SK-N-SH treated with all-trans-retinoic acid at 6 μM for 48 hours (cell line): ENCODE data around the gene ZDHHC15.

Source experiments
- BACH2 ChIP-seq: fragments of 250-450 bp; sonication (Bioruptor Pico); IDR thresholded peaks from 2 replicates; pipeline ENCODE4 v1.9.0; 2021; ENCODE audit warnings: mild to moderate bottlenecking, borderline replicate concordance
- CREB5 ChIP-seq: fragments of 250-450 bp; sonication (Bioruptor Pico); IDR thresholded peaks from 2 replicates; pipeline ENCODE4 v1.5.1; 2020; ENCODE audit warnings: low read depth, mild to moderate bottlenecking, moderate library complexity
- CSRNP3 ChIP-seq: fragments of 250-450 bp; sonication (Bioruptor Pico); IDR thresholded peaks from 2 replicates; pipeline ENCODE4 v1.5.1; 2021; ENCODE audit warnings: mild to moderate bottlenecking, moderate library complexity
- ESRRG ChIP-seq: fragments of 250-450 bp; sonication (Bioruptor Pico); IDR thresholded peaks from 2 replicates; pipeline ENCODE4 v1.6.1; 2021; ENCODE audit warnings: mild to moderate bottlenecking
- ISL1 ChIP-seq: fragments of 250-450 bp; sonication (Bioruptor Pico); IDR thresholded peaks from 2 replicates; pipeline ENCODE4 v2.1.2; 2022; ENCODE audit warnings: mild to moderate bottlenecking, moderate library complexity
- PATZ1 ChIP-seq: fragments of 250-450 bp; sonication (Bioruptor Pico); IDR thresholded peaks from 2 replicates; pipeline ENCODE4 v1.8.0; 2020; ENCODE audit warnings: mild to moderate bottlenecking, moderate library complexity, borderline replicate concordance
- RARB ChIP-seq: fragments of 250-450 bp; sonication (Bioruptor Pico); IDR thresholded peaks from 2 replicates; pipeline ENCODE4 v1.8.0; 2021; ENCODE audit warnings: mild to moderate bottlenecking, moderate library complexity
- SNAI2 ChIP-seq: fragments of 250-450 bp; sonication (Bioruptor Pico); IDR thresholded peaks from 2 replicates; pipeline ENCODE4 v1.5.0; 2020; ENCODE audit warnings: mild to moderate bottlenecking, moderate library complexity
- TCF4 ChIP-seq: fragments of 250-450 bp; sonication (Bioruptor Pico); IDR thresholded peaks from 2 replicates; pipeline ENCODE4 v1.8.0; 2021; ENCODE audit warnings: mild to moderate bottlenecking, moderate library complexity, borderline replicate concordance
- ZC3H10 ChIP-seq: fragments of 250-450 bp; sonication (Bioruptor Pico); IDR thresholded peaks from 2 replicates; pipeline ENCODE4 v1.5.1; 2021; ENCODE audit warnings: mild to moderate bottlenecking, moderate library complexity
- ZFP3 ChIP-seq: fragments of 250-450 bp; sonication (Bioruptor Pico); IDR thresholded peaks from 2 replicates; pipeline ENCODE4 v1.5.0; 2020; ENCODE audit warnings: mild to moderate bottlenecking, moderate library complexity
- ZNF565 ChIP-seq: fragments of 450-650 bp; formaldehyde crosslinking; conservative IDR thresholded peaks from 2 replicates; pipeline ENCODE4 v1.5.0; 2020; ENCODE audit warnings: low read depth, mild to moderate bottlenecking, moderate library complexity
- TF ChIP-seq, protein P1 (sequence below): fragments of 250-450 bp; sonication (Bioruptor Pico); IDR thresholded peaks from 2 replicates; pipeline ENCODE4 v1.8.0; 2021; ENCODE audit warnings: low read depth, mild to moderate bottlenecking, moderate library complexity, borderline replicate concordance

GRCh38 chrX:75544786-75545185 lies 21.9 kb upstream of the ZDHHC15 start:
- TF ChIP-seq CSRNP3 (CRISPR knock-in tag), result no peak
- TF ChIP-seq PATZ1 (CRISPR knock-in tag), result no peak
- TF ChIP-seq TCF4 (CRISPR knock-in tag), result no peak
- no peak for TF ChIP-seq ZFP3
- no peak for TF ChIP-seq ZNF565 (CRISPR knock-in tag)
- TF ChIP-seq ISL1, result no peak
- no peak for TF ChIP-seq BACH2 (CRISPR knock-in tag)
- TF ChIP-seq ZC3H10 (CRISPR knock-in tag), result no peak
- no peak for TF ChIP-seq SNAI2 (CRISPR knock-in tag)
- TF ChIP-seq CREB5, result no peak
- TF ChIP-seq ESRRG (CRISPR knock-in tag), result no peak
- TF ChIP-seq RARB (CRISPR knock-in tag), result no peak
- TF ChIP-seq, protein P1, sequence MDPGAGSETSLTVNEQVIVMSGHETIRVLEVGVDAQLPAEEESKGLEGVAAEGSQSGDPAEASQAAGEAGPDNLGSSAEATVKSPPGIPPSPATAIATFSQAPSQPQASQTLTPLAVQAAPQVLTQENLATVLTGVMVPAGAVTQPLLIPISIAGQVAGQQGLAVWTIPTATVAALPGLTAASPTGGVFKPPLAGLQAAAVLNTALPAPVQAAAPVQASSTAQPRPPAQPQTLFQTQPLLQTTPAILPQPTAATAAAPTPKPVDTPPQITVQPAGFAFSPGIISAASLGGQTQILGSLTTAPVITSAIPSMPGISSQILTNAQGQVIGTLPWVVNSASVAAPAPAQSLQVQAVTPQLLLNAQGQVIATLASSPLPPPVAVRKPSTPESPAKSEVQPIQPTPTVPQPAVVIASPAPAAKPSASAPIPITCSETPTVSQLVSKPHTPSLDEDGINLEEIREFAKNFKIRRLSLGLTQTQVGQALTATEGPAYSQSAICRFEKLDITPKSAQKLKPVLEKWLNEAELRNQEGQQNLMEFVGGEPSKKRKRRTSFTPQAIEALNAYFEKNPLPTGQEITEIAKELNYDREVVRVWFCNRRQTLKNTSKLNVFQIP (CRISPR knock-in tag), result no peak
